Chondrocyte (in vitro differentiated cells): ENCODE measurements around the gene NACC1. TPM values are rescaled to one million over a fixed set of nuclear protein-coding genes. Genes with fewer than 3 reads are reported as not detected.

ENCODE experiments used
- DNase-seq: peaks from one replicate; pipeline ENCODE4 v3.0.0; 2021; ENCODE audit warnings: mixed read lengths, low spot score
- H3K27ac Mint-ChIP-seq: one replicate; pipeline ENCODE4 v1.8.0; 2021; ENCODE audit warnings: mild to moderate bottlenecking, moderate library complexity, mixed read lengths; ENCODE audit not compliant: unreplicated experiment
- H3K27me3 Mint-ChIP-seq: 2 replicates; pipeline ENCODE4 v1.8.0; 2021; ENCODE audit warnings: low read depth, mixed read lengths
- H3K36me3 Mint-ChIP-seq: 2 replicates; pipeline ENCODE4 v1.8.0; 2021; ENCODE audit warnings: low read depth, mixed read lengths
- H3K4me1 Mint-ChIP-seq: 2 replicates; pipeline ENCODE4 v1.8.0; 2021; ENCODE audit warnings: low read depth, mild to moderate bottlenecking, mixed read lengths
- H3K4me3 Mint-ChIP-seq: one replicate; pipeline ENCODE4 v1.8.0; 2021; ENCODE audit warnings: mild to moderate bottlenecking, moderate library complexity, mixed read lengths; ENCODE audit not compliant: unreplicated experiment
- H3K9me3 Mint-ChIP-seq: 2 replicates; pipeline ENCODE4 v1.8.0; 2021; ENCODE audit warnings: low read depth, mixed read lengths
- CTCF ChIP-seq: fragments of 200-600 bp; sonication (generic); IDR thresholded peaks from 2 replicates; pipeline ENCODE4 v1.5.0; 2021; ENCODE audit warnings: antibody characterized with exemption, mild to moderate bottlenecking, moderate library complexity
- long read RNA-seq: library from polyadenylated mRNA; stranded (forward); transcript quantifications from one replicate; pipeline ENCODE4 v2.0.0, GENCODE V29; 2021
- total RNA-seq: library from RNA; stranded (reverse); gene quantifications from 3 replicates; pipeline ENCODE4 v1.2.1, GENCODE V29; 2021

The NACC1 gene
- 45.2 to 49.5 TPM (median 47.3 TPM) in 3 replicates for total RNA-seq
- long read RNA-seq, partial matches to known transcripts: 0 of 8 reads
- long read RNA-seq, other reads (novel, unspliced or antisense): 8 of 8 reads

GRCh38 chr19:13117772-13118423, at the start of gene NACC1:
NACC1 (plus strand) TSS chr19:13118264; CDS start chr19:13135208, 16,944 bp downstream.
- DNase-seq: no peak
- H3K4me3 Mint-ChIP-seq: peak within 1 kb of the TSS; percentile 93
- H3K9me3 Mint-ChIP-seq: no peaks in the 10 kb centered on the region
- H3K36me3 Mint-ChIP-seq: peaks cover 1% of the 10 kb centered on the region
- no peaks in the 10 kb centered on the region for H3K27me3 Mint-ChIP-seq
- no peak for TF ChIP-seq CTCF
- peak within 1 kb of the TSS; percentile 96 for H3K27ac Mint-ChIP-seq
- peaks cover 61% of the 10 kb centered on the region for H3K4me1 Mint-ChIP-seq

- Mint-ChIP-seq H3K27me3 (peaks cover 1% of the 10 kb centered on the region), H3K36me3 (peaks cover 12% of the 10 kb centered on the region), H3K4me1 (peaks cover 10% of the 10 kb centered on the region), H3K4me3 (no peak overlapping the region), H3K9me3 (no peaks in the 10 kb centered on the region), H3K27ac (no peak overlapping the region)
- DNase-seq: no peak
- TF ChIP-seq CTCF: peak; percentile 8
Observed at GRCh38 chr19:13069415-13070359, 48.4 kb upstream of the NACC1 start.

- DNase-seq: no peak
- Mint-ChIP-seq H3K36me3 (peaks cover 15% of the 10 kb centered on the region), H3K9me3 (no peaks in the 10 kb centered on the region), H3K4me3 (no peak overlapping the region), H3K27ac (no peak overlapping the region), H3K27me3 (no peaks in the 10 kb centered on the region), H3K4me1 (peaks cover 10% of the 10 kb centered on the region)
- no peak for TF ChIP-seq CTCF
Observed at GRCh38 chr19:13070425-13071140, 47.5 kb upstream of the NACC1 start.

- Mint-ChIP-seq H3K36me3 (peaks cover 15% of the 10 kb centered on the region), H3K27me3 (no peaks in the 10 kb centered on the region), H3K4me1 (peaks cover 10% of the 10 kb centered on the region), H3K4me3 (no peak overlapping the region), H3K27ac (no peak overlapping the region), H3K9me3 (no peaks in the 10 kb centered on the region)
- no peak for DNase-seq
- TF ChIP-seq CTCF: no peak
Observed at GRCh38 chr19:13071444-13072187, 46.4 kb upstream of the NACC1 start.
